Lower leg skin (tissue), 4 donors: ENCODE data around the gene OTUD5. TPM values are rescaled to one million over a fixed set of nuclear protein-coding genes. Genes with fewer than 3 reads are reported as not detected.
A peak's percentile ranks its signal among the peaks of the same experiment; 100 is the strongest.

Experiments used
- DNase-seq, 2 donors: peaks; one replicate each; pipeline ENCODE4 v3.0.0-alpha.2; 2019; ENCODE audit warnings: low spot score in 2 of 2
- H3K4me3 ChIP-seq: fragments of 200-600 bp; sonication (generic); 2 replicates; pipeline ENCODE4 v1.5.1; 2017; ENCODE audit warnings: mild to moderate bottlenecking, low read depth; ENCODE audit not compliant: poor library complexity, severe bottlenecking
- CTCF ChIP-seq, 3 donors: fragments of 450-650 bp; IDR thresholded peaks; one replicate each; pipeline ENCODE4 v1.5.1; 2016; ENCODE audit warnings: antibody characterized with exemption in 3 of 3, mild to moderate bottlenecking in 3 of 3, moderate library complexity in 2 of 3
- POLR2A ChIP-seq, 2 donors: fragments of 450-650 bp; IDR thresholded peaks; one replicate each; pipeline ENCODE4 v1.6.1; 2016 to 2017; ENCODE audit warnings: antibody characterized with exemption in 2 of 2, mild to moderate bottlenecking in 1 of 2, moderate library complexity in 1 of 2
- WGBS, 2 donors: methylation state at CpG; one replicate each; pipeline ENCODE4 v1.1.5; 2018; 5-methylcytosine and 5-hydroxymethylcytosine counted together
- intact Hi-C: fragments of 100-400 bp; cut with DNase I; formaldehyde crosslinking; loops from one replicate; pipeline ENCODE4 v1.15.0; 2023; ENCODE audit warnings: low total_unique reads
- total RNA-seq, 4 donors: library from RNA; depleted of rRNA; stranded (reverse); fragments of >200 nt; gene quantifications; one replicate each; pipeline ENCODE4 v1.1.0, GENCODE V29; 2016

The OTUD5 gene
- total RNA-seq, 4 donors from 2014 or later: 47.2 to 66.8 (median 53.6) TPM

- no peak for DNase-seq
- no peak for TF ChIP-seq CTCF (IDR thresholded peaks at IDR 0.05)
- no peak for TF ChIP-seq POLR2A (IDR thresholded peaks at IDR 0.05)
- H3K4me3 ChIP-seq: peak overlapping the region; percentile 25
- 0 to 41% methylated on average over 11 to 12 of the region's 12 CpGs for WGBS, 2 donors
- intact Hi-C loops: no loop called here
Measured at GRCh38 chrX:48910926-48911411, 46.4 kb downstream of the OTUD5 start.

- TF ChIP-seq CTCF (IDR thresholded peaks at IDR 0.05) (no peak), POLR2A (IDR thresholded peaks at IDR 0.05) (no peak)
- intact Hi-C loops: no loop called here
- H3K4me3 ChIP-seq: no peak overlapping the region
- no peak for DNase-seq
- WGBS, 2 donors: 82 to 88% methylated on average over 14 to 17 of the region's 17 CpGs
Measured at GRCh38 chrX:48909703-48910294, 47.6 kb downstream of the OTUD5 start.

- H3K4me3 ChIP-seq: no peak overlapping the region
Measured at GRCh38 chrX:48908600-48908999, 48.8 kb downstream of the OTUD5 start.

GRCh38 chrX:48905090-48905790 is 52.2 kb downstream of the OTUD5 start:
- 84 to 89% methylated on average over 15 to 20 of the region's 20 CpGs for WGBS, 2 donors
- intact Hi-C loops: no loop called here
- no peak overlapping the region for H3K4me3 ChIP-seq
- TF ChIP-seq POLR2A (IDR thresholded peaks at IDR 0.05): no peak
- no peak for TF ChIP-seq CTCF (IDR thresholded peaks at IDR 0.05)
- DNase-seq: no peak

More at GRCh38 chrX:48908600-48908999, 48.8 kb downstream of the OTUD5 start:
- DNase-seq: no peak
- TF ChIP-seq POLR2A (IDR thresholded peaks at IDR 0.05): no peak
- TF ChIP-seq CTCF (IDR thresholded peaks at IDR 0.05): no peak
- intact Hi-C loops: no loop called here
- WGBS, 2 donors: 22 to 50% methylated on average over 1 of the region's 1 CpG

- no peak for DNase-seq
- intact Hi-C loops: no loop called here
- TF ChIP-seq CTCF (IDR thresholded peaks at IDR 0.05) (no peak), POLR2A (IDR thresholded peaks at IDR 0.05) (no peak)
- no peak overlapping the region for H3K4me3 ChIP-seq
- 89 to 91% methylated on average over 14 of the region's 14 CpGs for WGBS, 2 donors
Measured at GRCh38 chrX:48904626-48905025, 52.8 kb downstream of the OTUD5 start.
